GM12878 (cell line): ENCODE data around the gene RHOT1. TPM values are rescaled to one million over a fixed set of nuclear protein-coding genes. Genes with fewer than 3 reads are reported as not detected.

ENCODE experiments used
- ATAC-seq: fragments of 200-7000 bp; cut with Tn5 transposase; 3 replicates; pipeline ENCODE4 v1.9.1; 2020; ENCODE audit warnings: mild to moderate bottlenecking, moderate library complexity
- BruUV-seq: library from RNA; stranded (reverse); fragments of 400-500 nt; replicated peaks from 2 replicates; lab custom pipeline; 2021; lab: Mats Ljungman, UMichigan
- CTCF ChIA-PET: fragments of 300-600 bp; sonication (Branson Sonifier 250); formaldehyde crosslinking; extraction: SDS; loops from one replicate; lab custom pipeline; 2021; ENCODE audit warnings: inconsistent platforms; lab: Yijun Ruan, JAX
- POLR2A ChIA-PET: fragments of 350-600 bp; formaldehyde crosslinking; extraction: SDS; loops from one replicate; lab custom pipeline; 2021; ENCODE audit warnings: inconsistent platforms; lab: Charles Lee
- RAD21 ChIA-PET: fragments of 300-600 bp; sonication (Branson Sonifier 250); formaldehyde crosslinking; loops from one replicate; lab custom pipeline; 2023; ENCODE audit warnings: antibody characterized with exemption; ENCODE audit not compliant: unreplicated experiment; lab: Charles Lee
- SMC1A ChIA-PET: fragments of 300-600 bp; sonication (Branson Sonifier 250); formaldehyde crosslinking; loops from one replicate; lab custom pipeline; 2023; ENCODE audit not compliant: unreplicated experiment, uncharacterized antibody; lab: Charles Lee
- DNase-seq: peaks from one replicate; pipeline ENCODE4 v3.0.0-alpha.2; 2011; ENCODE audit warnings: low read depth, low spot score
- FAIRE-seq: peaks from 3 replicates; lab custom pipeline; 2011; peaks lifted over from hg19 to GRCh38; lab: Jason Lieb, UNC
- H2AFZ ChIP-seq: 2 replicates; pipeline ENCODE4 v1.6.0; 2011; ENCODE audit warnings: low read depth, low read length, control low read depth; ENCODE audit not compliant: control insufficient read depth
- H3K27ac ChIP-seq: 2 replicates; pipeline ENCODE4 v1.5.1; 2011; ENCODE audit warnings: control low read depth; ENCODE audit not compliant: control insufficient read depth, insufficient read depth
- H3K27me3 ChIP-seq, 2 experiments: replicated peaks in 1 of 2; 2 replicates each; pipeline versions ENCODE4 v1.6.0 to v1.6.1; 2011; ENCODE audit warnings: low read length in 1 of 2; ENCODE audit not compliant: control insufficient read depth in 2 of 2, insufficient read depth in 2 of 2
- H3K36me3 ChIP-seq, 2 experiments: 2 replicates each; pipeline ENCODE4 v1.5.1; 2011; ENCODE audit warnings: low read length in 1 of 2; ENCODE audit not compliant: control insufficient read depth in 2 of 2, insufficient read depth in 2 of 2
- H3K4me1 ChIP-seq: 2 replicates; pipeline ENCODE4 v1.6.1; 2011; ENCODE audit warnings: mild to moderate bottlenecking, low read length, moderate library complexity, mixed read lengths; ENCODE audit not compliant: control insufficient read depth, insufficient read depth
- H3K4me2 ChIP-seq: 2 replicates; pipeline ENCODE4 v1.6.0; 2011; ENCODE audit warnings: control low read depth; ENCODE audit not compliant: control insufficient read depth, insufficient read depth
- H3K4me3 ChIP-seq: fragments of 200-600 bp; sonication (generic); 2 replicates; pipeline ENCODE4 v1.5.1; 2016
- H3K79me2 ChIP-seq: 2 replicates; pipeline ENCODE4 v1.6.0; 2011; ENCODE audit warnings: low read length; ENCODE audit not compliant: control insufficient read depth, insufficient read depth
- H3K9ac ChIP-seq: 2 replicates; pipeline ENCODE4 v1.8.0; 2011; ENCODE audit warnings: low read length, control low read depth, mixed read lengths; ENCODE audit not compliant: control insufficient read depth, insufficient read depth
- H3K9me3 ChIP-seq: replicated peaks from 3 replicates; pipeline ENCODE4 v1.5.1; 2011; ENCODE audit warnings: mild to moderate bottlenecking, low read length; ENCODE audit not compliant: control insufficient read depth, insufficient read depth
- H4K20me1 ChIP-seq: 2 replicates; pipeline ENCODE4 v1.6.0; 2011; ENCODE audit not compliant: control insufficient read depth, insufficient read depth
- MEF2B ChIP-seq: fragments of 450-650 bp; IDR thresholded peaks from 2 replicates; pipeline ENCODE4 v1.6.1; 2018; ENCODE audit warnings: mild to moderate bottlenecking, moderate library complexity; ENCODE audit not compliant: partially characterized antibody, poor library complexity, severe bottlenecking
- NFXL1 ChIP-seq: fragments of 450-650 bp; IDR thresholded peaks from 2 replicates; pipeline ENCODE4 v1.6.1; 2017; ENCODE audit warnings: antibody characterized with exemption, mild to moderate bottlenecking, borderline replicate concordance
- NR2C1 ChIP-seq: fragments of 450-650 bp; IDR thresholded peaks from 2 replicates; pipeline ENCODE4 v1.6.1; 2017; ENCODE audit warnings: antibody characterized with exemption, mild to moderate bottlenecking, moderate library complexity
- NRF1 ChIP-seq: conservative IDR thresholded peaks from 2 replicates; pipeline ENCODE4 v1.6.1; 2011; ENCODE audit warnings: mild to moderate bottlenecking, low read depth, low read length, improper control_type of control experiment
- POLR2AphosphoS5 ChIP-seq: IDR thresholded peaks from 2 replicates; pipeline ENCODE4 v1.6.1; 2011; ENCODE audit warnings: mild to moderate bottlenecking, low read length, inconsistent platforms
- SIN3A ChIP-seq: IDR thresholded peaks from 2 replicates; pipeline ENCODE4 v1.6.1; 2012; ENCODE audit warnings: low read depth, low read length, improper control_type of control experiment
- SRF ChIP-seq, 2 experiments: IDR thresholded peaks; 2 replicates each; pipeline ENCODE4 v1.6.1; 2011; ENCODE audit warnings: low read depth in 2 of 2, low read length in 2 of 2, mild to moderate bottlenecking in 1 of 2, moderate library complexity in 1 of 2
- WRNIP1 ChIP-seq: IDR thresholded peaks from 2 replicates; pipeline ENCODE4 v1.6.1; 2011; ENCODE audit warnings: low read depth, low read length, improper control_type of control experiment, borderline replicate concordance
- ZBED1 ChIP-seq: IDR thresholded peaks from 2 replicates; pipeline ENCODE4 v1.6.1; 2016; ENCODE audit warnings: borderline replicate concordance
- ZNF207 ChIP-seq: fragments of 450-650 bp; IDR thresholded peaks from 2 replicates; pipeline ENCODE4 v1.6.1; 2014; ENCODE audit warnings: antibody characterized with exemption, mild to moderate bottlenecking, borderline replicate concordance
- WGBS: methylation state at CpG from one replicate; pipeline ENCODE4 v1.1.6; 2016; ENCODE audit warnings: low lambda C conversion rate; ENCODE audit not compliant: insufficient replicate concordance, insufficient coverage; ENCODE audit errors: missing lambda C conversion rate; 5-methylcytosine and 5-hydroxymethylcytosine counted together
- in situ Hi-C: fragments of 300-500 bp; cut with MboI; formaldehyde crosslinking; loops from 9 replicates; pipeline ENCODE4 v1.14.3; 2018; ENCODE audit warnings: mixed read lengths
- intact Hi-C: fragments of 100-400 bp; cut with micrococcal nuclease; formaldehyde crosslinking; loops from one replicate; pipeline ENCODE4 v1.14.2; 2022; ENCODE audit not compliant: unreplicated experiment
- polyA plus RNA-seq, 11 experiments: library from polyadenylated mRNA; depleted of rRNA in 4 of 11; unstranded in 6 of 11; stranded (reverse) in 5 of 11; fragments of >200 nt; fragmentation: Nextera tagmentation in 4 of 11; fragmentation: Illumina TruSeq in 1 of 11; extraction: Ambion mirVana in 4 of 11; extraction: Trizol in 1 of 11; gene quantifications; 1 replicate in 1 of 11; 2 replicates in 10 of 11; pipeline versions ENCODE4 v1.2.1 to v1.2.3, GENCODE V29; 2011 to 2016; ENCODE audit warnings: inconsistent platforms in 2 of 11, missing spikeins in 2 of 11, low read depth in 1 of 11
- total RNA-seq, 4 experiments: library from RNA; depleted of rRNA in 3 of 4; stranded (reverse); fragments of >200 nt in 3 of 4; fragmentation: Illumina TruSeq in 1 of 4; extraction: Trizol in 1 of 4; gene quantifications; 2 replicates each; pipeline versions ENCODE4 v1.2.1 to v1.2.3, GENCODE V29; 2013 to 2021
- TF ChIP-seq, protein P1 (sequence below): IDR thresholded peaks from 2 replicates; pipeline ENCODE4 v1.6.1; 2011; ENCODE audit warnings: low read depth, low read length, improper control_type of control experiment, borderline replicate concordance
- TF ChIP-seq, protein P2 (sequence below): fragments of 450-650 bp; IDR thresholded peaks from 2 replicates; pipeline ENCODE4 v1.6.1; 2017; ENCODE audit warnings: mild to moderate bottlenecking, moderate library complexity
- TF ChIP-seq, protein P3 (sequence below): IDR thresholded peaks from 2 replicates; pipeline ENCODE4 v1.6.1; 2012; ENCODE audit warnings: low read depth, low read length, improper control_type of control experiment
- TF ChIP-seq, protein P4 (sequence below): fragments of 450-650 bp; IDR thresholded peaks from 2 replicates; pipeline ENCODE4 v1.6.1; 2017; ENCODE audit warnings: mild to moderate bottlenecking, moderate library complexity

Gene RHOT1
- total and polyA plus RNA-seq, 10 of the 15 experiments (the other 5 are each of a cell fraction or from before 2014, with no cell fraction given): 13.3 to 68.2 (median 22.8) TPM

DNA sequence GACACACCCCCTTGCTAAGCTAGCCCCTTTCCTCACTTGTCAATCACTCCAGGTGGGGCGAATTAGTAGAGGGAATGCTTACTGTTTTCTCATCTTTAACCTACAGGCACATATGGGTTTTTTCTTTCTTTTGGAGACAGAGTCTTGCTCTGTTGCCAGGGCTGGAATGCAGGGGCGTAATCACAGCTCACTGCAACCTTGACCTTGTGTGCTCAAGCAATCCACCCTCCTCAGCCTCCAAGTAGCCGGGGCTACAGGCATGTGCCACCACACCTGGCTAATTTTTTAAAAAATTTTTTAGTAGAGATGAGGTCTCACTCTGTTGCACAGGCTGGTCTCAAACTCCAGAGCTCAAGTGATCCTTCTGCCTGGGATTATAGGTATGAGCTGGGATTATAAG lies 84.6 kb downstream of the RHOT1 start:
- Histone ChIP-seq H2AFZ (no peak overlapping the region), H3K4me2 (no peak overlapping the region), H3K9me3 (no peaks in the 10 kb centered on the region), H3K36me3 (no peaks in the 10 kb centered on the region), H3K27me3 (no peaks in the 10 kb centered on the region), H3K4me3 (no peak overlapping the region), H3K4me1 (peaks cover 10% of the 10 kb centered on the region), H3K79me2 (no peaks in the 10 kb centered on the region), H3K9ac (no peak overlapping the region), H3K27ac (no peak overlapping the region), H4K20me1 (no peaks in the 10 kb centered on the region)
- ATAC-seq: no peak
- FAIRE-seq: no peak
- intact Hi-C loops (no loop called here), in situ Hi-C loops (no loop called here)
- no TSS peak for BruUV-seq
- 95% methylated on average over 3 of the region's 3 CpGs for WGBS
- CTCF ChIA-PET: interaction anchor here (1.1 to 1.6 kb wide), 2 partner anchors 26 to 28 kb away, joined by 5 to 9 read pairs; no protein-coding TSS in a partner anchor
- SMC1A ChIA-PET: interaction anchor here (0.6 to 1.3 kb wide), 4 partner anchors 16 to 321 kb away, joined by 3 to 4 read pairs (median 3); no protein-coding TSS in a partner anchor
- TF ChIP-seq NRF1: no peak
- TF ChIP-seq, protein P1, sequence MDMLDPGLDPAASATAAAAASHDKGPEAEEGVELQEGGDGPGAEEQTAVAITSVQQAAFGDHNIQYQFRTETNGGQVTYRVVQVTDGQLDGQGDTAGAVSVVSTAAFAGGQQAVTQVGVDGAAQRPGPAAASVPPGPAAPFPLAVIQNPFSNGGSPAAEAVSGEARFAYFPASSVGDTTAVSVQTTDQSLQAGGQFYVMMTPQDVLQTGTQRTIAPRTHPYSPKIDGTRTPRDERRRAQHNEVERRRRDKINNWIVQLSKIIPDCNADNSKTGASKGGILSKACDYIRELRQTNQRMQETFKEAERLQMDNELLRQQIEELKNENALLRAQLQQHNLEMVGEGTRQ: no peak
- no peak for TF ChIP-seq SIN3A
- TF ChIP-seq NR2C1: no peak
- TF ChIP-seq, protein P2, sequence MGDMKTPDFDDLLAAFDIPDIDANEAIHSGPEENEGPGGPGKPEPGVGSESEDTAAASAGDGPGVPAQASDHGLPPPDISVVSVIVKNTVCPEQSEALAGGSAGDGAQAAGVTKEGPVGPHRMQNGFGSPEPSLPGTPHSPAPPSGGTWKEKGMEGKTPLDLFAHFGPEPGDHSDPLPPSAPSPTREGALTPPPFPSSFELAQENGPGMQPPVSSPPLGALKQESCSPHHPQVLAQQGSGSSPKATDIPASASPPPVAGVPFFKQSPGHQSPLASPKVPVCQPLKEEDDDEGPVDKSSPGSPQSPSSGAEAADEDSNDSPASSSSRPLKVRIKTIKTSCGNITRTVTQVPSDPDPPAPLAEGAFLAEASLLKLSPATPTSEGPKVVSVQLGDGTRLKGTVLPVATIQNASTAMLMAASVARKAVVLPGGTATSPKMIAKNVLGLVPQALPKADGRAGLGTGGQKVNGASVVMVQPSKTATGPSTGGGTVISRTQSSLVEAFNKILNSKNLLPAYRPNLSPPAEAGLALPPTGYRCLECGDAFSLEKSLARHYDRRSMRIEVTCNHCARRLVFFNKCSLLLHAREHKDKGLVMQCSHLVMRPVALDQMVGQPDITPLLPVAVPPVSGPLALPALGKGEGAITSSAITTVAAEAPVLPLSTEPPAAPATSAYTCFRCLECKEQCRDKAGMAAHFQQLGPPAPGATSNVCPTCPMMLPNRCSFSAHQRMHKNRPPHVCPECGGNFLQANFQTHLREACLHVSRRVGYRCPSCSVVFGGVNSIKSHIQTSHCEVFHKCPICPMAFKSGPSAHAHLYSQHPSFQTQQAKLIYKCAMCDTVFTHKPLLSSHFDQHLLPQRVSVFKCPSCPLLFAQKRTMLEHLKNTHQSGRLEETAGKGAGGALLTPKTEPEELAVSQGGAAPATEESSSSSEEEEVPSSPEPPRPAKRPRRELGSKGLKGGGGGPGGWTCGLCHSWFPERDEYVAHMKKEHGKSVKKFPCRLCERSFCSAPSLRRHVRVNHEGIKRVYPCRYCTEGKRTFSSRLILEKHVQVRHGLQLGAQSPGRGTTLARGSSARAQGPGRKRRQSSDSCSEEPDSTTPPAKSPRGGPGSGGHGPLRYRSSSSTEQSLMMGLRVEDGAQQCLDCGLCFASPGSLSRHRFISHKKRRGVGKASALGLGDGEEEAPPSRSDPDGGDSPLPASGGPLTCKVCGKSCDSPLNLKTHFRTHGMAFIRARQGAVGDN: no peak
- TF ChIP-seq MEF2B: no peak
- no peak for TF ChIP-seq ZNF207
- no peak for TF ChIP-seq WRNIP1
- no peak for TF ChIP-seq ZBED1
- no peak for TF ChIP-seq NFXL1
- TF ChIP-seq, protein P3, sequence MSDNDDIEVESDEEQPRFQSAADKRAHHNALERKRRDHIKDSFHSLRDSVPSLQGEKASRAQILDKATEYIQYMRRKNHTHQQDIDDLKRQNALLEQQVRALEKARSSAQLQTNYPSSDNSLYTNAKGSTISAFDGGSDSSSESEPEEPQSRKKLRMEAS: no peak
- TF ChIP-seq, protein P4, sequence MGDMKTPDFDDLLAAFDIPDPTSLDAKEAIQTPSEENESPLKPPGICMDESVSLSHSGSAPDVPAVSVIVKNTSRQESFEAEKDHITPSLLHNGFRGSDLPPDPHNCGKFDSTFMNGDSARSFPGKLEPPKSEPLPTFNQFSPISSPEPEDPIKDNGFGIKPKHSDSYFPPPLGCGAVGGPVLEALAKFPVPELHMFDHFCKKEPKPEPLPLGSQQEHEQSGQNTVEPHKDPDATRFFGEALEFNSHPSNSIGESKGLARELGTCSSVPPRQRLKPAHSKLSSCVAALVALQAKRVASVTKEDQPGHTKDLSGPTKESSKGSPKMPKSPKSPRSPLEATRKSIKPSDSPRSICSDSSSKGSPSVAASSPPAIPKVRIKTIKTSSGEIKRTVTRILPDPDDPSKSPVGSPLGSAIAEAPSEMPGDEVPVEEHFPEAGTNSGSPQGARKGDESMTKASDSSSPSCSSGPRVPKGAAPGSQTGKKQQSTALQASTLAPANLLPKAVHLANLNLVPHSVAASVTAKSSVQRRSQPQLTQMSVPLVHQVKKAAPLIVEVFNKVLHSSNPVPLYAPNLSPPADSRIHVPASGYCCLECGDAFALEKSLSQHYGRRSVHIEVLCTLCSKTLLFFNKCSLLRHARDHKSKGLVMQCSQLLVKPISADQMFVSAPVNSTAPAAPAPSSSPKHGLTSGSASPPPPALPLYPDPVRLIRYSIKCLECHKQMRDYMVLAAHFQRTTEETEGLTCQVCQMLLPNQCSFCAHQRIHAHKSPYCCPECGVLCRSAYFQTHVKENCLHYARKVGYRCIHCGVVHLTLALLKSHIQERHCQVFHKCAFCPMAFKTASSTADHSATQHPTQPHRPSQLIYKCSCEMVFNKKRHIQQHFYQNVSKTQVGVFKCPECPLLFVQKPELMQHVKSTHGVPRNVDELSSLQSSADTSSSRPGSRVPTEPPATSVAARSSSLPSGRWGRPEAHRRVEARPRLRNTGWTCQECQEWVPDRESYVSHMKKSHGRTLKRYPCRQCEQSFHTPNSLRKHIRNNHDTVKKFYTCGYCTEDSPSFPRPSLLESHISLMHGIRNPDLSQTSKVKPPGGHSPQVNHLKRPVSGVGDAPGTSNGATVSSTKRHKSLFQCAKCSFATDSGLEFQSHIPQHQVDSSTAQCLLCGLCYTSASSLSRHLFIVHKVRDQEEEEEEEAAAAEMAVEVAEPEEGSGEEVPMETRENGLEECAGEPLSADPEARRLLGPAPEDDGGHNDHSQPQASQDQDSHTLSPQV: no peak
- TF ChIP-seq POLR2AphosphoS5: no peak
- TF ChIP-seq SRF (IDR thresholded peaks at IDR 0.05; ENCODE audit: low read depth in 2 of 2, low read length in 2 of 2): no peak
- RAD21 ChIA-PET: no interaction called here
- DNase-seq: no peak
- POLR2A ChIA-PET: interaction anchor here (0.7 kb wide), 1 partner anchor 50 kb away, joined by 4 read pairs; no protein-coding TSS in a partner anchor
